Keratinocyte (primary cell): ENCODE measurements around the gene BCAS3. TPM values are rescaled to one million over a fixed set of nuclear protein-coding genes. Genes with fewer than 3 reads are reported as not detected.

ENCODE experiments used
- DNase-seq: peaks from one replicate; pipeline ENCODE4 v3.0.0-alpha.2; 2011; ENCODE audit warnings: low read depth, missing footprints, low spot score
- FAIRE-seq: peaks from 2 replicates; lab custom pipeline; 2011; peaks lifted over from hg19 to GRCh38; lab: Jason Lieb, UNC
- H2AFZ ChIP-seq: 2 replicates; pipeline ENCODE4 v1.6.0; 2012; ENCODE audit warnings: low read length, control low read depth, inconsistent platforms; ENCODE audit not compliant: control insufficient read depth
- H3K27ac ChIP-seq: 2 replicates; pipeline ENCODE4 v1.5.1; 2011; ENCODE audit warnings: low read length; ENCODE audit not compliant: control insufficient read depth, insufficient read depth
- H3K27me3 ChIP-seq: 3 replicates; pipeline ENCODE4 v1.6.0; 2011; ENCODE audit warnings: low read length; ENCODE audit not compliant: control insufficient read depth, insufficient read depth; ENCODE audit errors: extremely low read depth
- H3K36me3 ChIP-seq, 2 experiments: 2 replicates in 1 of 2; 3 replicates in 1 of 2; pipeline ENCODE4 v1.5.1; 2011; ENCODE audit warnings: low read length in 2 of 2, mild to moderate bottlenecking in 1 of 2; ENCODE audit not compliant: control insufficient read depth in 2 of 2, insufficient read depth in 2 of 2; ENCODE audit errors: extremely low read depth in 1 of 2
- H3K4me1 ChIP-seq: 3 replicates; pipeline ENCODE4 v1.5.1; 2011; ENCODE audit warnings: low read length; ENCODE audit not compliant: control insufficient read depth, insufficient read depth; ENCODE audit errors: extremely low read depth
- H3K4me2 ChIP-seq: 3 replicates; pipeline ENCODE4 v1.6.0; 2011; ENCODE audit warnings: low read depth, low read length; ENCODE audit not compliant: control insufficient read depth, insufficient read depth; ENCODE audit errors: extremely low read depth
- H3K4me3 ChIP-seq, 3 experiments: fragments of 200-600 bp in 1 of 3; sonication (generic) in 1 of 3; 2 replicates in 2 of 3; 3 replicates in 1 of 3; pipeline ENCODE4 v1.5.1; 2011 to 2016; ENCODE audit warnings: low read length in 3 of 3, mild to moderate bottlenecking in 3 of 3, control low read depth in 2 of 3, inconsistent platforms in 1 of 3, low read depth in 1 of 3, mixed read lengths in 1 of 3, mixed run types in 1 of 3, moderate library complexity in 1 of 3; ENCODE audit not compliant: control insufficient read depth in 2 of 3, insufficient read depth in 2 of 3; ENCODE audit errors: extremely low read depth in 1 of 3
- H3K79me2 ChIP-seq: 2 replicates; pipeline ENCODE4 v1.6.0; 2012; ENCODE audit warnings: low read length; ENCODE audit not compliant: control insufficient read depth, insufficient read depth
- H3K9ac ChIP-seq: 3 replicates; pipeline ENCODE4 v1.6.0; 2011; ENCODE audit warnings: low read length; ENCODE audit not compliant: control insufficient read depth, insufficient read depth; ENCODE audit errors: extremely low read depth
- H3K9me1 ChIP-seq: 3 replicates; pipeline ENCODE4 v1.6.0; 2011; ENCODE audit warnings: low read length; ENCODE audit not compliant: control insufficient read depth, insufficient read depth; ENCODE audit errors: extremely low read depth
- H3K9me3 ChIP-seq: 2 replicates; pipeline ENCODE4 v1.5.1; 2012; ENCODE audit warnings: low read depth, low read length; ENCODE audit not compliant: control insufficient read depth
- H4K20me1 ChIP-seq: 3 replicates; pipeline ENCODE4 v1.6.0; 2011; ENCODE audit warnings: low read length; ENCODE audit not compliant: control insufficient read depth, insufficient read depth; ENCODE audit errors: extremely low read depth
- EZH2 ChIP-seq: IDR thresholded peaks from one replicate; pipeline ENCODE4 v1.6.1; 2012; ENCODE audit warnings: inconsistent platforms, mild to moderate bottlenecking, low read length, moderate library complexity
- dilution Hi-C: fragments of 300-500 bp; cut with MboI; formaldehyde crosslinking; loops from one replicate; pipeline ENCODE4 v1.7.0; 2020; ENCODE audit warnings: low sequenced_read_pairs; ENCODE audit not compliant: extremely low pct_ligation_motif_present
- polyA plus RNA-seq, 5 experiments: library from polyadenylated mRNA; depleted of rRNA in 3 of 5; stranded (reverse) in 3 of 5; stranded (forward) in 1 of 5; unstranded in 1 of 5; fragments of >200 nt; gene quantifications; 1 replicate in 1 of 5; 2 replicates in 3 of 5; 3 replicates in 1 of 5; pipeline versions ENCODE4 v1.2.1 to v1.2.3, GENCODE V29; 2011 to 2012; ENCODE audit warnings: missing spikeins in 2 of 5, low read depth in 1 of 5, low replicate concordance in 1 of 5
- TF ChIP-seq, protein P1 (sequence below), 3 experiments: IDR thresholded peaks in 1 of 3; conservative IDR thresholded peaks in 1 of 3; optimal IDR thresholded peaks in 1 of 3; 2 replicates in 2 of 3; 3 replicates in 1 of 3; pipeline versions ENCODE3 to v1.5.1; 2011; ENCODE audit warnings: low read length in 3 of 3, mild to moderate bottlenecking in 3 of 3, moderate library complexity in 2 of 3, control low read depth in 1 of 3, inconsistent platforms in 1 of 3; ENCODE audit not compliant: insufficient read depth in 2 of 3; ENCODE audit errors: extremely low read depth in 1 of 3

The BCAS3 gene
- polyA plus RNA-seq, 1 donor (not counting 4 experiments of a cell fraction or from before 2014, with no cell fraction given) = 11.8 TPM

DNA sequence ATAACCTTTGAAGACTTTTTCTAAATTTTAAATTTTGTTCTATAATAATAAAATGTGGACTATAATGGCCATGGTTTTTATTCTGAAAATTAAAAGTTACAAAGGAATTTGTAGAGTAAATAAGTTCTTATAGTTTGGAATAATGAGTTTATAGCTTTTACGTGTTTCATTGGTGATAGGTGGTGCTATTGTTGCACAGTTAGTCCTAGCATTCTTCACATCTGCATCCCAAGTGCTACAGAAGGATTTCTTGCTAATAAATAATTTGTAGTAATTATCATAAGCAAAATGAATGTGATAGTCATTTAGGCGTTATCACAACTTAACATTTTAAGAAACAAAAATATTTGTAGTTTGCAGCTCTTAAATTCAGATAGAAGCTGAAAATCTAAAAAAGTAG, 67.9 kb downstream of the BCAS3 start:
- TF ChIP-seq, protein P1, sequence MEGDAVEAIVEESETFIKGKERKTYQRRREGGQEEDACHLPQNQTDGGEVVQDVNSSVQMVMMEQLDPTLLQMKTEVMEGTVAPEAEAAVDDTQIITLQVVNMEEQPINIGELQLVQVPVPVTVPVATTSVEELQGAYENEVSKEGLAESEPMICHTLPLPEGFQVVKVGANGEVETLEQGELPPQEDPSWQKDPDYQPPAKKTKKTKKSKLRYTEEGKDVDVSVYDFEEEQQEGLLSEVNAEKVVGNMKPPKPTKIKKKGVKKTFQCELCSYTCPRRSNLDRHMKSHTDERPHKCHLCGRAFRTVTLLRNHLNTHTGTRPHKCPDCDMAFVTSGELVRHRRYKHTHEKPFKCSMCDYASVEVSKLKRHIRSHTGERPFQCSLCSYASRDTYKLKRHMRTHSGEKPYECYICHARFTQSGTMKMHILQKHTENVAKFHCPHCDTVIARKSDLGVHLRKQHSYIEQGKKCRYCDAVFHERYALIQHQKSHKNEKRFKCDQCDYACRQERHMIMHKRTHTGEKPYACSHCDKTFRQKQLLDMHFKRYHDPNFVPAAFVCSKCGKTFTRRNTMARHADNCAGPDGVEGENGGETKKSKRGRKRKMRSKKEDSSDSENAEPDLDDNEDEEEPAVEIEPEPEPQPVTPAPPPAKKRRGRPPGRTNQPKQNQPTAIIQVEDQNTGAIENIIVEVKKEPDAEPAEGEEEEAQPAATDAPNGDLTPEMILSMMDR (optimal IDR thresholded peaks at IDR 0.05 in 1 of 3, IDR thresholded peaks at IDR 0.05 in 1 of 3, conservative IDR thresholded peaks at IDR 0.05 in 1 of 3; ENCODE audit: extremely low read depth in 1 of 3, insufficient read depth in 2 of 3, low read length in 3 of 3) = no peak
- TF ChIP-seq EZH2 = no peak
- H2AFZ ChIP-seq = no peak overlapping the region
- DNase-seq (no peak), FAIRE-seq (no peak)
- H3K27ac ChIP-seq = no peak overlapping the region
- no peak overlapping the region for H3K9ac ChIP-seq
- no peak overlapping the region for H3K4me2 ChIP-seq
- H3K9me3 ChIP-seq = no peaks in the 10 kb centered on the region
- H3K79me2 ChIP-seq = no peaks in the 10 kb centered on the region
- no peaks in the 10 kb centered on the region for H4K20me1 ChIP-seq
- H3K27me3 ChIP-seq = no peaks in the 10 kb centered on the region
- dilution Hi-C loops = no loop called here
- H3K4me3 ChIP-seq = no peak overlapping the region
- peaks cover 11% of the 10 kb centered on the region for H3K4me1 ChIP-seq
- H3K9me1 ChIP-seq = no peaks in the 10 kb centered on the region
- no peaks in the 10 kb centered on the region for H3K36me3 ChIP-seq

DNA sequence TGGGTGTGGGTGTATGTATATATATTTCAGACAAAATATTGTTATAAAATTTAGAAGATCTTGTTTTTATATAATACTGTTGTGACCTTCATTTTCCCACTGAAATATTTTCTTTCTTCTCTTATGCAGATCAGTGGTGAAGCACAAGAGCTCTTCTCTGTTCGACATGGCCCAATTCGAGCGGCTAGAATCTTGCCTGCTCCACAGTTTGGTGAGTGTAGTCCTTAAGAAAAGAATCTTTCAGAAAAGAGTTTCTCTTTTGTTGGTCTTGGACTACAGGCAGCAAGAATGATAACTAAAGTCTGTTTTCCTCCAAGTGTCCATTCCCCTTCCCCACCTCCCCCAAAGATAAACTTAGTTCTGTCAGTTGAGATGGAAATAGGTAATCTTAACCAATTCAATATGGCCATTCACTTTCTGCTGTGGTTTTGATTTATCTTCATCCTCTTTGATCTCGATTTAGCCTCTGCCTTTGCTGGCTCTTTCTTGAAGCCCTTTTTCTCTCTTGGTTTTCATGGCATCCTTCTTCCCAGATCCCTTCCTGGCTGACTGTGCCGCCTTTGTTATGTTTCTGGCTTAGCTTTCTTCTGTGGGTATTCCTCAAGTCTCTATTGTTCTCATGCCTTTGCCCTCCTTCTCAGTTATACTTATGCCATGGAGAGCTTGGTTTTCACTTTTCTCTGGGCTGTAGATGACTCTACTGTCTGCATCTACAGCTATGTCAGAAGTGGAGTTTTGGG, 69.6 kb downstream of the BCAS3 start:
- no peaks in the 10 kb centered on the region for H3K9me1 ChIP-seq
- no peak for FAIRE-seq
- no peaks in the 10 kb centered on the region for H3K36me3 ChIP-seq
- H3K9me3 ChIP-seq = no peaks in the 10 kb centered on the region
- no peak overlapping the region for H3K4me3 ChIP-seq
- no peak overlapping the region for H3K9ac ChIP-seq
- no peaks in the 10 kb centered on the region for H3K79me2 ChIP-seq
- H3K4me1 ChIP-seq = peaks cover 11% of the 10 kb centered on the region
- H3K27ac ChIP-seq = no peak overlapping the region
- TF ChIP-seq EZH2 = no peak
- TF ChIP-seq, protein P1 (optimal IDR thresholded peaks at IDR 0.05 in 1 of 3, IDR thresholded peaks at IDR 0.05 in 1 of 3, conservative IDR thresholded peaks at IDR 0.05 in 1 of 3; ENCODE audit: extremely low read depth in 1 of 3, insufficient read depth in 2 of 3, low read length in 3 of 3) = no peak
- DNase-seq = no peak
- no peak overlapping the region for H3K4me2 ChIP-seq
- no peaks in the 10 kb centered on the region for H3K27me3 ChIP-seq
- H4K20me1 ChIP-seq = no peaks in the 10 kb centered on the region
- dilution Hi-C loops = no loop called here
- H2AFZ ChIP-seq = no peak overlapping the region
